Panc1 (cell line): ENCODE results near the gene ENOX1. TPM values are rescaled to one million over a fixed set of nuclear protein-coding genes. Genes with fewer than 3 reads are reported as not detected.

Experiments
- ATAC-seq: fragments of 200-7000 bp; cut with Tn5 transposase; 2 replicates; pipeline ENCODE4 v1.9.1; 2020; ENCODE audit warnings: mild to moderate bottlenecking, moderate library complexity
- BruUV-seq: library from RNA; stranded (reverse); fragments of 400-500 nt; replicated peaks from 2 replicates; lab custom pipeline; 2021; lab: Mats Ljungman, UMichigan
- CTCF ChIA-PET: fragments of 300-600 bp; sonication (Branson Sonifier 250); formaldehyde crosslinking; loops from one replicate; lab custom pipeline; 2022; ENCODE audit warnings: antibody characterized with exemption; lab: Charles Lee
- POLR2A ChIA-PET: fragments of 300-600 bp; sonication (Branson Sonifier 250); formaldehyde crosslinking; loops from one replicate; lab custom pipeline; 2022; ENCODE audit warnings: antibody characterized with exemption; lab: Charles Lee
- DNase-seq: peaks from one replicate; pipeline ENCODE4 v3.0.0-alpha.2; 2010; ENCODE audit warnings: low read depth, low spot score
- H3K27ac ChIP-seq: 2 replicates; pipeline ENCODE4 v1.5.1; 2011; ENCODE audit warnings: mild to moderate bottlenecking, low read length, inconsistent platforms
- H3K27me3 ChIP-seq: fragments of 200-500 bp; sonication (Bioruptor generic); 2 replicates; pipeline ENCODE4 v1.6.0; 2014; ENCODE audit warnings: low read length, inconsistent platforms; ENCODE audit not compliant: control insufficient read depth, insufficient read depth
- H3K36me3 ChIP-seq: fragments of 200-500 bp; sonication (Bioruptor generic); 2 replicates; pipeline ENCODE4 v1.5.1; 2014; ENCODE audit warnings: inconsistent platforms, mild to moderate bottlenecking, low read length, moderate library complexity; ENCODE audit not compliant: control insufficient read depth, insufficient read depth
- H3K4me1 ChIP-seq: 2 replicates; pipeline ENCODE4 v1.5.1; 2011; ENCODE audit warnings: inconsistent platforms, mild to moderate bottlenecking, low read length, moderate library complexity; ENCODE audit not compliant: control insufficient read depth, insufficient read depth
- H3K4me3 ChIP-seq, 2 experiments: 2 replicates each; pipeline ENCODE4 v1.5.1; 2011 to 2012; ENCODE audit warnings: low read depth in 2 of 2, low read length in 2 of 2, mild to moderate bottlenecking in 2 of 2, inconsistent platforms in 1 of 2, moderate library complexity in 1 of 2
- H3K9me3 ChIP-seq: fragments of 200-500 bp; sonication (Bioruptor generic); 2 replicates; pipeline ENCODE4 v1.5.1; 2014; ENCODE audit warnings: low read depth, mild to moderate bottlenecking, inconsistent platforms, low read length, moderate library complexity; ENCODE audit not compliant: control insufficient read depth, insufficient read depth
- POLR2AphosphoS5 ChIP-seq: IDR thresholded peaks from 2 replicates; pipeline ENCODE4 v1.6.1; 2012; ENCODE audit warnings: mild to moderate bottlenecking, low read depth, low read length, moderate library complexity
- SIN3A ChIP-seq: IDR thresholded peaks from 2 replicates; pipeline ENCODE4 v1.6.1; 2012; ENCODE audit warnings: low read depth, mild to moderate bottlenecking, low read length, moderate library complexity, borderline replicate concordance; ENCODE audit not compliant: insufficient read depth
- TCF7L2 ChIP-seq: IDR thresholded peaks from 2 replicates; pipeline ENCODE4 v1.6.1; 2011; ENCODE audit warnings: mild to moderate bottlenecking, low read depth, low read length, inconsistent platforms
- in situ Hi-C: cut with HindIII; loops from 2 replicates; pipeline ENCODE4 v1.10.0; 2016; ENCODE audit warnings: low sequenced_read_pairs, low pct_unique_long_range_greater_than_20kb
- intact Hi-C: fragments of 100-400 bp; cut with micrococcal nuclease; formaldehyde crosslinking; loops from one replicate; pipeline ENCODE4 v1.10.0; 2022; ENCODE audit not compliant: unreplicated experiment
- total RNA-seq: library from RNA; stranded (reverse); gene quantifications from one replicate; pipeline ENCODE4 v1.2.1, GENCODE V29; 2021; ENCODE audit not compliant: unreplicated experiment
- TF ChIP-seq, protein P1 (sequence below): fragments of 450-650 bp; IDR thresholded peaks from 2 replicates; pipeline ENCODE4 v1.5.1; 2017; ENCODE audit warnings: mild to moderate bottlenecking
- TF ChIP-seq, protein P2 (sequence below), 2 experiments: IDR thresholded peaks; 2 replicates each; pipeline ENCODE4 v1.6.1; 2011 to 2012; ENCODE audit warnings: low read depth in 2 of 2, control low read depth in 1 of 2, low read length in 1 of 2, mild to moderate bottlenecking in 1 of 2, moderate library complexity in 1 of 2; ENCODE audit not compliant: insufficient read depth in 1 of 2

ENOX1 gene
- total RNA-seq, 1 experiment from 2014 or later, result 0.23 TPM

DNA sequence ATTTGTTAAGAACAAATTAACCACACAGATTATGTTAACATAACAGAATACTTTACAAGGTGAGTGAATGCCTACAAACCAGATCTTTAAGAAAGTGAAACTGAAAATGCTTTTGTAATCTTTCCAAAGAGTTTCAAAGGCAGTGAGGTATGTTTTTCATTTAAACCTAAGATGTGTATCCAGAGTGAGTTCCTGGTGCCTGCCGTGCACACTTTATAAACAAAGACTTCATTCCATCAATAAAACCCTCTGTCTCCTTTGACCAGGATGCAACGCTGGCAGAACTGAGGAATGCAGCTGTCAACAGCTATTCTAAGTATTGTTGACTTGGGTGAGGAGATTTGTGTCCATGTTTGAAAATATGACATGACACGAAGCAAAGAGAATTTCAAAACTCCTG lies 418.8 kb downstream of the ENOX1 start:
- DNase-seq (no peak), ATAC-seq (no peak)
- BruUV-seq, result no TSS peak
- POLR2A ChIA-PET, result no interaction called here
- Histone ChIP-seq H3K9me3 (no peaks in the 10 kb centered on the region), H3K27ac (no peak overlapping the region), H3K27me3 (no peaks in the 10 kb centered on the region), H3K36me3 (no peaks in the 10 kb centered on the region), H3K4me3 (peak overlapping the region in 1 of 2 experiments; percentile 24; a peak in 1 of 4 replicates), H3K4me1 (no peaks in the 10 kb centered on the region)
- intact Hi-C loops (no loop called here), in situ Hi-C loops (no loop called here)
- TF ChIP-seq POLR2AphosphoS5, result no peak
- TF ChIP-seq TCF7L2, result no peak
- TF ChIP-seq SIN3A, result no peak
- TF ChIP-seq, protein P1, sequence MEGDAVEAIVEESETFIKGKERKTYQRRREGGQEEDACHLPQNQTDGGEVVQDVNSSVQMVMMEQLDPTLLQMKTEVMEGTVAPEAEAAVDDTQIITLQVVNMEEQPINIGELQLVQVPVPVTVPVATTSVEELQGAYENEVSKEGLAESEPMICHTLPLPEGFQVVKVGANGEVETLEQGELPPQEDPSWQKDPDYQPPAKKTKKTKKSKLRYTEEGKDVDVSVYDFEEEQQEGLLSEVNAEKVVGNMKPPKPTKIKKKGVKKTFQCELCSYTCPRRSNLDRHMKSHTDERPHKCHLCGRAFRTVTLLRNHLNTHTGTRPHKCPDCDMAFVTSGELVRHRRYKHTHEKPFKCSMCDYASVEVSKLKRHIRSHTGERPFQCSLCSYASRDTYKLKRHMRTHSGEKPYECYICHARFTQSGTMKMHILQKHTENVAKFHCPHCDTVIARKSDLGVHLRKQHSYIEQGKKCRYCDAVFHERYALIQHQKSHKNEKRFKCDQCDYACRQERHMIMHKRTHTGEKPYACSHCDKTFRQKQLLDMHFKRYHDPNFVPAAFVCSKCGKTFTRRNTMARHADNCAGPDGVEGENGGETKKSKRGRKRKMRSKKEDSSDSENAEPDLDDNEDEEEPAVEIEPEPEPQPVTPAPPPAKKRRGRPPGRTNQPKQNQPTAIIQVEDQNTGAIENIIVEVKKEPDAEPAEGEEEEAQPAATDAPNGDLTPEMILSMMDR, result no peak
- TF ChIP-seq, protein P2, sequence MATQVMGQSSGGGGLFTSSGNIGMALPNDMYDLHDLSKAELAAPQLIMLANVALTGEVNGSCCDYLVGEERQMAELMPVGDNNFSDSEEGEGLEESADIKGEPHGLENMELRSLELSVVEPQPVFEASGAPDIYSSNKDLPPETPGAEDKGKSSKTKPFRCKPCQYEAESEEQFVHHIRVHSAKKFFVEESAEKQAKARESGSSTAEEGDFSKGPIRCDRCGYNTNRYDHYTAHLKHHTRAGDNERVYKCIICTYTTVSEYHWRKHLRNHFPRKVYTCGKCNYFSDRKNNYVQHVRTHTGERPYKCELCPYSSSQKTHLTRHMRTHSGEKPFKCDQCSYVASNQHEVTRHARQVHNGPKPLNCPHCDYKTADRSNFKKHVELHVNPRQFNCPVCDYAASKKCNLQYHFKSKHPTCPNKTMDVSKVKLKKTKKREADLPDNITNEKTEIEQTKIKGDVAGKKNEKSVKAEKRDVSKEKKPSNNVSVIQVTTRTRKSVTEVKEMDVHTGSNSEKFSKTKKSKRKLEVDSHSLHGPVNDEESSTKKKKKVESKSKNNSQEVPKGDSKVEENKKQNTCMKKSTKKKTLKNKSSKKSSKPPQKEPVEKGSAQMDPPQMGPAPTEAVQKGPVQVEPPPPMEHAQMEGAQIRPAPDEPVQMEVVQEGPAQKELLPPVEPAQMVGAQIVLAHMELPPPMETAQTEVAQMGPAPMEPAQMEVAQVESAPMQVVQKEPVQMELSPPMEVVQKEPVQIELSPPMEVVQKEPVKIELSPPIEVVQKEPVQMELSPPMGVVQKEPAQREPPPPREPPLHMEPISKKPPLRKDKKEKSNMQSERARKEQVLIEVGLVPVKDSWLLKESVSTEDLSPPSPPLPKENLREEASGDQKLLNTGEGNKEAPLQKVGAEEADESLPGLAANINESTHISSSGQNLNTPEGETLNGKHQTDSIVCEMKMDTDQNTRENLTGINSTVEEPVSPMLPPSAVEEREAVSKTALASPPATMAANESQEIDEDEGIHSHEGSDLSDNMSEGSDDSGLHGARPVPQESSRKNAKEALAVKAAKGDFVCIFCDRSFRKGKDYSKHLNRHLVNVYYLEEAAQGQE (IDR thresholded peaks at IDR 0.05; ENCODE audit: insufficient read depth in 1 of 2, low read depth in 2 of 2, low read length in 1 of 2), result no peak
- CTCF ChIA-PET, result interaction anchor here (0.6 kb wide), 1 partner anchor 175 kb away, joined by 3 read pairs; no protein-coding TSS in a partner anchor

DNA sequence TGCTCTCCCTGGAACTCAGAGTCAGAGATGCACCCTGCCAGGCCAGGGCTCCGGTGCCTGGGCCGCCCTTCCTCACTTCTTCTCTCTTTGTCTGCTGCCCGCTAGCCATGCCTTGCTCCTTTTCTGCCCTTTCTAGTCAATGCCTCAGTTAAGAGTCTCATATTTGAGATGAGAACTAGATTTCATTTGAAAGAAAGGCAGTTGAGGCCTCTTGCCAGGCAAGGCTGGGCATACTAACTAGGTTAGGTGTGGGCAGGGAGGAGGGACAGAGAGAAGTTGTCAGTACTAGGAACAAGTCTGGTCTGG lies 421.8 kb downstream of the ENOX1 start:
- POLR2A ChIA-PET, result no interaction called here
- CTCF ChIA-PET, result no interaction called here
- in situ Hi-C loops, result no loop called here
- Histone ChIP-seq H3K4me3 (no peak overlapping the region), H3K27ac (no peak overlapping the region), H3K4me1 (no peaks in the 10 kb centered on the region), H3K9me3 (no peaks in the 10 kb centered on the region), H3K36me3 (no peaks in the 10 kb centered on the region), H3K27me3 (no peaks in the 10 kb centered on the region)
- ATAC-seq (no peak), DNase-seq (no peak)
- BruUV-seq, result no TSS peak
- intact Hi-C loops, result no loop called here
- TF ChIP-seq TCF7L2 (no peak), SIN3A (no peak), POLR2AphosphoS5 (no peak)
- TF ChIP-seq, protein P1, result no peak
- TF ChIP-seq, protein P2 (IDR thresholded peaks at IDR 0.05; ENCODE audit: insufficient read depth in 1 of 2, low read depth in 2 of 2, low read length in 1 of 2), result no peak
